Measurements from ENCODE around the gene CTNNA2. TPM values are rescaled to one million over a fixed set of nuclear protein-coding genes. Genes with fewer than 3 reads are reported as not detected.

The CTNNA2 gene
- total RNA-seq, 1 experiment from 2014 or later, result 5.5 TPM

GRCh38 chr2:79798776-79799175, 285.9 kb downstream of the CTNNA2 start:
- no peak overlapping the region for H3K27ac ChIP-seq (ENCODE audit: insufficient read length, low read depth, low read length)
- no peak overlapping the region for H3K23ac ChIP-seq (ENCODE audit: insufficient read length, low read depth, low read length)
- Mint-ChIP-seq H3K9me3 (peaks cover 8 to 13% of the 10 kb centered on the region in 2 experiments; a peak in 4 of 5 replicates), H3K36me3 (ENCODE audit: insufficient read depth in 1 of 3, low read depth in 3 of 3) (peaks cover 11 to 14% (median 12%) of the 10 kb centered on the region in 3 experiments), H3K27ac (peak overlapping the region in 2 of 3 experiments; percentile 48 to 76; a peak in 3 of 7 replicates), H3K4me1 (peaks cover 22 to 27% of the 10 kb centered on the region in 2 experiments), H3K4me3 (no peak overlapping the region), H3K27me3 (ENCODE audit: low read depth) (no peaks in the 10 kb centered on the region)
- no peaks in the 10 kb centered on the region for H3K79me1 ChIP-seq (ENCODE audit: insufficient read depth, low read depth, low read length, poor library complexity, severe bottlenecking)
- no peak overlapping the region for H3K56ac ChIP-seq (ENCODE audit: insufficient read length, low read depth, low read length)
- no peak overlapping the region for H2AFZ ChIP-seq (ENCODE audit: low read length)
- H3K9ac ChIP-seq (ENCODE audit: extremely low read depth, insufficient read length, low read length), result no peak overlapping the region
- no peaks in the 10 kb centered on the region for H3K9me3 ChIP-seq (ENCODE audit: control insufficient read depth, low read depth, low read length)
- no CpG with 5 or more reads among the region's 3 CpGs for WGBS (ENCODE audit: extremely low coverage, insufficient read length, low lambda C conversion rate)
- no peaks in the 10 kb centered on the region for H3K79me2 ChIP-seq (ENCODE audit: insufficient read depth, low read length)
- H3K4me2 ChIP-seq (ENCODE audit: insufficient read depth, insufficient read length, low read length), result no peak overlapping the region
- H2BK15ac ChIP-seq (ENCODE audit: low read depth, low read length), result no peak overlapping the region
- no peak overlapping the region for H2BK5ac ChIP-seq (ENCODE audit: insufficient read length, low read length)
- no peak overlapping the region for H3T11ph ChIP-seq (ENCODE audit: low read length)
- no peak overlapping the region for H2BK12ac ChIP-seq (ENCODE audit: insufficient read length, low read depth, low read length)
- no peak overlapping the region for H2BK120ac ChIP-seq (ENCODE audit: low read depth, low read length, poor library complexity, severe bottlenecking)
- no peak overlapping the region for H2AK5ac ChIP-seq (ENCODE audit: insufficient read length, low read length)
- no peak overlapping the region for H3K14ac ChIP-seq (ENCODE audit: insufficient read depth, low read length)
- no peak overlapping the region for H3K4ac ChIP-seq (ENCODE audit: low read depth, low read length)
- no peak for DNase-seq
- no peak overlapping the region for H4K91ac ChIP-seq (ENCODE audit: insufficient read length, low read depth, low read length)
- H4K20me1 ChIP-seq (ENCODE audit: control insufficient read depth, insufficient read depth, insufficient read length), result no peaks in the 10 kb centered on the region
- no peaks in the 10 kb centered on the region for H3K27me3 ChIP-seq (ENCODE audit: insufficient read depth, low read length)
- H3K23me2 ChIP-seq (ENCODE audit: insufficient read length, low read depth, low read length, poor library complexity, severe bottlenecking), result no peaks in the 10 kb centered on the region
- H2BK20ac ChIP-seq (ENCODE audit: low read depth, low read length, poor library complexity, severe bottlenecking), result no peak overlapping the region
- peaks cover 6% of the 10 kb centered on the region; the same call in 1 of the 2 replicates for H3K4me1 ChIP-seq (ENCODE audit: insufficient read depth, low read length)
- TF ChIP-seq, protein P1, sequence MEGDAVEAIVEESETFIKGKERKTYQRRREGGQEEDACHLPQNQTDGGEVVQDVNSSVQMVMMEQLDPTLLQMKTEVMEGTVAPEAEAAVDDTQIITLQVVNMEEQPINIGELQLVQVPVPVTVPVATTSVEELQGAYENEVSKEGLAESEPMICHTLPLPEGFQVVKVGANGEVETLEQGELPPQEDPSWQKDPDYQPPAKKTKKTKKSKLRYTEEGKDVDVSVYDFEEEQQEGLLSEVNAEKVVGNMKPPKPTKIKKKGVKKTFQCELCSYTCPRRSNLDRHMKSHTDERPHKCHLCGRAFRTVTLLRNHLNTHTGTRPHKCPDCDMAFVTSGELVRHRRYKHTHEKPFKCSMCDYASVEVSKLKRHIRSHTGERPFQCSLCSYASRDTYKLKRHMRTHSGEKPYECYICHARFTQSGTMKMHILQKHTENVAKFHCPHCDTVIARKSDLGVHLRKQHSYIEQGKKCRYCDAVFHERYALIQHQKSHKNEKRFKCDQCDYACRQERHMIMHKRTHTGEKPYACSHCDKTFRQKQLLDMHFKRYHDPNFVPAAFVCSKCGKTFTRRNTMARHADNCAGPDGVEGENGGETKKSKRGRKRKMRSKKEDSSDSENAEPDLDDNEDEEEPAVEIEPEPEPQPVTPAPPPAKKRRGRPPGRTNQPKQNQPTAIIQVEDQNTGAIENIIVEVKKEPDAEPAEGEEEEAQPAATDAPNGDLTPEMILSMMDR (conservative IDR thresholded peaks at IDR 0.05), result no peak
- H4K8ac ChIP-seq (replicated peaks; ENCODE audit: insufficient read length, low read depth, low read length), result no peak overlapping the region
- no peak overlapping the region for H4K5ac ChIP-seq (ENCODE audit: insufficient read length, low read depth, low read length)
- H3K18ac ChIP-seq (ENCODE audit: insufficient read length, low read depth, low read length), result no peak overlapping the region

Measured in H9 (cell line).